Activated B cell treated with CpG ODN at 0.5 μM for 24 hours (primary cell): ENCODE data around the gene SARNP. TPM values are rescaled to one million over a fixed set of nuclear protein-coding genes. Genes with fewer than 3 reads are reported as not detected.

Source experiments
- ATAC-seq: fragments of 200-7000 bp; cut with Tn5 transposase; one replicate; pipeline ENCODE4 v1.10.0; 2021; ENCODE audit warnings: low read depth, mild to moderate bottlenecking, moderate library complexity
- CTCF ChIA-PET: fragments of 350-600 bp; sonication (Branson Sonifier 250); formaldehyde crosslinking; loops from one replicate; lab custom pipeline; 2021; ENCODE audit warnings: antibody characterized with exemption; lab: Charles Lee
- POLR2A ChIA-PET: fragments of 350-600 bp; sonication (Branson Sonifier 250); formaldehyde crosslinking; loops from one replicate; lab custom pipeline; 2021; ENCODE audit warnings: antibody characterized with exemption; lab: Charles Lee
- DNase-seq: peaks from one replicate; pipeline ENCODE4 v3.0.0; 2022
- H3K27ac Mint-ChIP-seq: one replicate; pipeline ENCODE4 v1.8.0; 2020; ENCODE audit warnings: mixed read lengths
- H3K27me3 Mint-ChIP-seq: one replicate; pipeline ENCODE4 v1.8.0; 2021; ENCODE audit warnings: mixed read lengths
- H3K36me3 Mint-ChIP-seq: one replicate; pipeline ENCODE4 v1.8.0; 2021; ENCODE audit warnings: low read depth, mixed read lengths
- H3K4me1 Mint-ChIP-seq: one replicate; pipeline ENCODE4 v1.8.0; 2021; ENCODE audit warnings: mixed read lengths
- H3K4me3 Mint-ChIP-seq: one replicate; pipeline ENCODE4 v1.8.0; 2020; ENCODE audit warnings: mild to moderate bottlenecking, mixed read lengths
- H3K9me3 Mint-ChIP-seq: one replicate; pipeline ENCODE4 v1.8.0; 2020; ENCODE audit warnings: mixed read lengths
- intact Hi-C: fragments of 100-400 bp; cut with micrococcal nuclease; formaldehyde crosslinking; loops from one replicate; pipeline ENCODE4 v1.15.1; 2024
- total RNA-seq: library from RNA; stranded (reverse); gene quantifications from 2 replicates; pipeline ENCODE4 v1.2.3, GENCODE V29; 2022
- TF ChIP-seq, protein P1 (sequence below): fragments of 200-600 bp; IDR thresholded peaks from one replicate; pipeline ENCODE4 v1.8.0; 2022; ENCODE audit warnings: antibody characterized with exemption, mild to moderate bottlenecking

SARNP gene
- total RNA-seq, 1 donor from 2014 or later, result 53.6 TPM

DNA sequence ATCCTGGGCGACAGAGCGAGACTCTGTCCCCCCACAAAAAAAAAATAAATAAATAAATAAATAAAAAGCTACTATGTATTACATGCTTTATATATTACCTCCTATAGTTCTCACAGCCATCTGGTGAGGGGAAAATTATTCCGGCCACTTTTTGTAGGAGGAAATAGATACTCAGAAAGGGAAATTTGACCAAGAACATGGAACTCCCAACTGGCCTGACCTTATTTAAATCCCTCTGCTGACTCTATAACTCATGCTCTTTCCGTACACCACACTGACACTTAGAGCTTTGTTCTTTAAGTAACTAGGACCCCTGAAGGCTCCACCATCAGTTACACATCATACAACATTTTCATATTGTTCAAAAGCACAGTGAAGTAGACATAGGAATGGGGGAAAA is 27.4 kb upstream of the SARNP start:
- no peak for DNase-seq

GRCh38 chr12:55843431-55843830 is 25.9 kb upstream of the SARNP start:
- CTCF ChIA-PET, result no interaction called here
- intact Hi-C loops, result no loop called here
- H3K4me3 Mint-ChIP-seq, result no peak overlapping the region
- H3K36me3 Mint-ChIP-seq, result no peaks in the 10 kb centered on the region
- POLR2A ChIA-PET, result interaction anchor here (0.6 kb wide), 1 partner anchor 446 kb away, joined by 4 read pairs; no protein-coding TSS in a partner anchor
- H3K27ac Mint-ChIP-seq, result no peak overlapping the region
- no peaks in the 10 kb centered on the region for H3K4me1 Mint-ChIP-seq
- TF ChIP-seq, protein P1, sequence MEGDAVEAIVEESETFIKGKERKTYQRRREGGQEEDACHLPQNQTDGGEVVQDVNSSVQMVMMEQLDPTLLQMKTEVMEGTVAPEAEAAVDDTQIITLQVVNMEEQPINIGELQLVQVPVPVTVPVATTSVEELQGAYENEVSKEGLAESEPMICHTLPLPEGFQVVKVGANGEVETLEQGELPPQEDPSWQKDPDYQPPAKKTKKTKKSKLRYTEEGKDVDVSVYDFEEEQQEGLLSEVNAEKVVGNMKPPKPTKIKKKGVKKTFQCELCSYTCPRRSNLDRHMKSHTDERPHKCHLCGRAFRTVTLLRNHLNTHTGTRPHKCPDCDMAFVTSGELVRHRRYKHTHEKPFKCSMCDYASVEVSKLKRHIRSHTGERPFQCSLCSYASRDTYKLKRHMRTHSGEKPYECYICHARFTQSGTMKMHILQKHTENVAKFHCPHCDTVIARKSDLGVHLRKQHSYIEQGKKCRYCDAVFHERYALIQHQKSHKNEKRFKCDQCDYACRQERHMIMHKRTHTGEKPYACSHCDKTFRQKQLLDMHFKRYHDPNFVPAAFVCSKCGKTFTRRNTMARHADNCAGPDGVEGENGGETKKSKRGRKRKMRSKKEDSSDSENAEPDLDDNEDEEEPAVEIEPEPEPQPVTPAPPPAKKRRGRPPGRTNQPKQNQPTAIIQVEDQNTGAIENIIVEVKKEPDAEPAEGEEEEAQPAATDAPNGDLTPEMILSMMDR, result no peak
- ATAC-seq (no peak), DNase-seq (no peak)
- H3K27me3 Mint-ChIP-seq, result peaks cover 9% of the 10 kb centered on the region
- H3K9me3 Mint-ChIP-seq, result no peaks in the 10 kb centered on the region

More for the DNA sequence above, 27.4 kb upstream of the SARNP start:
- ChIA-PET CTCF (no interaction called here), POLR2A (no interaction called here)
- H3K4me1 Mint-ChIP-seq, result no peaks in the 10 kb centered on the region
- no peak overlapping the region for H3K4me3 Mint-ChIP-seq
- ATAC-seq, result no peak
- TF ChIP-seq, protein P1, result no peak
- H3K36me3 Mint-ChIP-seq, result no peaks in the 10 kb centered on the region
- no peak overlapping the region for H3K27ac Mint-ChIP-seq
- peaks cover 13% of the 10 kb centered on the region for H3K27me3 Mint-ChIP-seq
- no peaks in the 10 kb centered on the region for H3K9me3 Mint-ChIP-seq
- intact Hi-C loops, result no loop called here

DNA sequence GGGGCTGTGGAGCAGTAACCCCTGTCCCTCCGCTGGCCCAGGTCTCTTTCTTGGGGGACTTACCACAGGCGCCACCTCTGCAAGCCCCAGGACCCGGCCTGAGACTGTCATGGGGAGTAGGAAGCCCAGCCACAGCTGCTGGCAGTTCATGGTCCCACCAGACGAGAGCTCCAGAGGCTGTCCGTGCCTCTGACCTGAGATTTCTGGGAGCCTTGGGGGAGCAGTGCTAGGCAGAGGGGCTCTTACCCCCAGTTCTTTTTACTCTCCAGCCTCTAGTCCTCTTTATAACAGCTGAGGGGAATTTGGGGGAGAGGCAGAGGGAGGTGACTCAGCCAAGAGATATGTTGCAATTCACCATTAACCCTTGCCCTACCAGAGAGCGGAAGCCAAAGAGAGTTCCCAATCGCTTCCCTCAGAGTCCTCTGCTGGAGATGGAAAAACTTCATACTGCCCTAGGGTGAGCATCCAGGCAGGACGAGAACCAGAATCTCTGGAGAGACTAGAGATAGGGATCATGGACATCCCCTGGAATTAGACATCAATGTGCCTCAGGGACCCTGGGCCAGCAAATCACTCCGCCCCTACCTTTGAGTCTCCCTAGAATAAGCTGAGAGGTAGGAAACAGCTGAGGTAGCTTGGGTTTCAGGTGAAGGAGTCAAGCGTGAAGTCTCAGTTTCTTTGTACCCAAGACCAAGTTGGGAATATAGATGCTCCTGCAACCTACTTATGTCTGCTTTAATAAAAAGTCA is 25.3 kb upstream of the SARNP start, which contains the start of gene MMP19:
Gene MMP19 (minus strand): TSS at position 256 of the 749 bp plus-strand sequence. CDS start 106 bp downstream, at position 150.
- ATAC-seq (no peak), DNase-seq (no peak)
- ChIA-PET CTCF (no interaction called here), POLR2A (interaction anchor here (0.6 kb wide), 1 partner anchor 447 kb away, joined by 4 read pairs; no protein-coding TSS in a partner anchor)
- TF ChIP-seq, protein P1, result no peak
- intact Hi-C loops, result no loop called here
- peaks cover 9% of the 10 kb centered on the region for H3K27me3 Mint-ChIP-seq
- H3K36me3 Mint-ChIP-seq, result no peaks in the 10 kb centered on the region
- no peaks in the 10 kb centered on the region for H3K9me3 Mint-ChIP-seq
- H3K27ac Mint-ChIP-seq, result no peak within 1 kb of the TSS
- no peaks in the 10 kb centered on the region for H3K4me1 Mint-ChIP-seq
- no peak within 1 kb of the TSS for H3K4me3 Mint-ChIP-seq

DNA sequence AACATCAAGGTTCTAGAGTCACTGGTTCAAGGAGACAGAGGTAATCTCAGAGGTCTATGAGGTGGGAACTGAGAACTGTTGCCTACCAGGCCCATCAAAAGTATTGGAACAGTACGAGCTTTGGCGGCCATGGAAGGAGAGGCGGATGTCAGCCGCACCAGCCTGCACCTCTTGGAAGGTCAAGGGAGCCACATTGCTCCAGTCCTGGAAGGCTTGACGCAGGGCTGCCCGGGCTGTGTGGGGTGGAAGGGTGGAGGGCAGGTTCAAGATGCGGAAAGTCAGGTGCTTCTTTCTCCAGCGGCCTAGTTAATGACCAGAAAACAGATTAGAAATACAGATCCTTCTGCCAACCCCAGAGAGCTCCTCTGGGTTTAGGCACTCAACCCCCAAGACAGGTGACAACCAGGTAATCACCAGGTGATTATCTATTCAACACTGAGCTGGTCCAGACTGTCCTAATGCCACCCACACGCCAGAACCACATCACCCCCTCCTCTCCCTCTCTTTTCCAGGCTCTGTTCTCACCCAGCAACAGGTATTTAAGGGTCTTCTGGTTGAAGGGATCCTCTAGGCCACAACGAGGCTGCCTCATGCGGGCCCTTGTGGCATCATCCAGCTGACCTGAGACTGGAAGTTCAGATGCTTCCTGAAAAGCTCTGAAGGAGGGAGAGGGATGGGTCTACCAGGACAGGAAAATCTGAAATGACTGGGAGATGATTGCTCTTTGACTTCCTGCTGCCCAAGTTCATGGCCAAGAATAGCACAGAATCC is 23.2 kb upstream of the SARNP start:
- Mint-ChIP-seq H3K9me3 (no peaks in the 10 kb centered on the region), H3K27me3 (peaks cover 7% of the 10 kb centered on the region), H3K27ac (no peak overlapping the region), H3K4me1 (no peaks in the 10 kb centered on the region), H3K4me3 (no peak overlapping the region), H3K36me3 (no peaks in the 10 kb centered on the region)
- DNase-seq, result no peak
- TF ChIP-seq, protein P1, result no peak
- ChIA-PET POLR2A (no interaction called here), CTCF (no interaction called here)
- intact Hi-C loops, result no loop called here
- no peak for ATAC-seq
